DLD1 (cell line): Measurements from ENCODE around the gene HOTAIR.

Experiments used
- in situ Hi-C: cut with HindIII; loops from 2 replicates; pipeline ENCODE4 v1.10.0; 2017; ENCODE audit warnings: low sequenced_read_pairs

HOTAIR gene

GRCh38 chr12:53965281-53966084 lies 9.3 kb downstream of the HOTAIR start:
- in situ Hi-C loops: no loop called here

DNA sequence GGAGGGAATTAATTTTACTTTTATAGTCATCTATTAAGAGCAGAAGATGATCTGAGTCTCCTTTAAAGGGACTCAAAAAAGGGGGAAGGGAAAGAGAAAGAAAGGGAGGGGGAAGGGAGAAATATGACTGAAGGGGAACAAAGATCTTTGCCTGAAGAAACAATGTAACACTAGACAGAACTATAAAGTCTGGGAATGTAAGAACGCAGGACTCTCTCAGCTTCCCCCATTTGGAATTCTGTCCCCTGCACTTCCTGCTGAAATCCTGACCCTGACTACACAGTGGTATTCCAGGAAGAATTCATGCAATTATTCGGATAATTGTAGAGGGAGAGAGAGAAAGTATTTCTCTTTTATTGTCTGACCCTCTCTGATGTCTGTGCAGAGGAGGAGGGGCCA lies 10.4 kb downstream of the HOTAIR start:
- in situ Hi-C loops: no loop called here

DNA sequence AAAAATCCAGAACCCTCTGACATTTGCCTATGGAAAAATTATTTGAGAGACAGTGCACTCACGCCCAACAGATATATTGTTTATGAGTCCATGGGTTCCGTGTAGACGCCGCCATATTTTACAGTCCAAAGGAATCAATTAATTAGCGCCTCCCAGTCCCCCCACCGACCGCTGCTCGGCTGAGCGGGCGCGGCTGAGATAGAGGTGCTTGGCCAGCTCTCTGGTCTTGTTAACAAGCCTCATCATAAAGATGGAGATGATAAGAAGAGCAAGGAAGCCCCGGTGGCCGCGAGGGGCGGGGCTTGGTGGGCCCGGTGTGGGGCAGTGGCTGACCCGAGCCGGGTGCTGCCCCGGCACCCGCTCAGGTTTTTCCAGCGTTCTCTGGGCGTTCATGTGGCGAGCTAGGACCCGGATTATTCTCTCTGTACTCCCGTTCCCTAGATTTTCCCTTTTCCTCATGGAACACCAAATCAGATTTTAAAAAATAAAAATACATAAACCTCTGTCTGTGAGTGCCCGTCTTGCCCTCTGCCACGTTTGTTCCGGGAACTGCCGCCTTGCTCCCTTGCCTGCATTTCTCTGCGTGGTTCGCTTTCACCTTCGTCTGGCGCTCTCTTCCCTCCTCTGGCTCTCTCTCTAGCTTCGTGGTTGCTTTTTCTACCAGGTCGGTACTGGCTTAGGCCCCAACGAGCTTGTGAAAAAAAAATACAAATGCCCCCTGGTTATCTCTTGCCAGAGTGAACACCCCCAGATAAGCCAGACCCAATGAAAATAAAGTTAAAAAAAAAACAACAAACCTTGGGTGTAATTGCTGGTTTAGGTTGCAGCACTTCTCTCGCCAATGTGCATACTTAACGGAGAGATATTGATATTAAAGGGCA lies 11.1 kb downstream of the HOTAIR start:
- in situ Hi-C loops: no loop called here

DNA sequence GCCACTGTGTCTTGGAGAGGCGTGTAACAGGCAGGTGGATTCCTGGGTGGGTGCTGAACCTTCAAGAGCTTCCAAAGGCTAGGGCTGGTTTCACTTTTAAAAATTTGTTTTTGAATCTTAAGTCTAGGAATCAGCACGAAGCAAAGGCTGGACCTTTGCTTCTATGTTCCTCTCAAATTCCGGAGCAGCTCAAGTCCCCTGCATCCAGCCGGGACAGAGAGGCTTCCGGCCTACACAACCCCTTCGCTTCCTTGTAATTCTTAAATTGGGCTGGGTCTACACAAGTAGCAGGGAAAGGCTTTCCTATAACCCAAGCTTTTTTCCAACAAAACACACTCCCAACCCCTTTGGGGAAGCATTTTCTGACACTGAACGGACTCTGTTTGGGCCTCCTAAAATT lies 11.7 kb downstream of the HOTAIR start:
- in situ Hi-C loops: no loop called here

GRCh38 chr12:53961025-53961761 lies 13.6 kb downstream of the HOTAIR start:
- in situ Hi-C loops: no loop called here

DNA sequence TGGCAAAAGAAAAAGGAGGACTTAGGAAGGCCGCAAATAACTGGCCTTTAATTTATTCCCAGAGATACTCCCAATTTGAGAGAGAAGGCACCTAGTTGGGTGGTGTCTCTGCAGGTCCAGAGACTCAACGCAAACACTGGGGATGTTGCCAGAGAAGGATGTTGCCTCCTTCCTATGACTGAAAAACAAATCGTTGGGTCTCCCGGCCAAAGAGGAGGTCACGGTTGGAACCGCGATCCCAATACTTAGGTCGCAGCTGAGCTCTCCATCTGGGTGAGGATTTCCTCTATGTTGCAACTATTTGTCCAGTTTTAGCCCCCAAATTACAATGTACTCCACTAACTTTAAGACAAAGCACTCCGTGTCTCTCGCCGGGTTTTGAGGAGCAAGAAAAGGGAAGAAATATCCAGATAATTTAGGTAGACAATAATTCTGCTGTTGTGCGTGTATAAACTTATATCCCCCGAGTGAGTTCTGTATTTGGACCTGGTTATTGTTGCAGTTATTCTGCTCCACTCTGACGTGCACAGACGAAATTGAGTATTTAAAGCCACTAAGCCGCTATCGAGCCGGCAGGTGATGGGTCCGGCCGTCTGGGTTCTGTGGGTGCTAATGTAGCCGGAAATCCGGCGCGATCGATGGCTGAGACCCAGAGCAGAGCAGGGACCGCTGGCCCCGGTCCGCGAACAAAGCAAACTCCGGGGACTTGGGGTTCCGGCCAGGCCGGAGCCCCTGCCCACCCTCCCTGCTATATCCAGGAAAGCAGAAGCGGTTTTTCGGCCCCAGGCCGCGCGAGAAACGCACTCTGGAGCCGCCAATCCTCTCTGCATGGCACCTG lies 14.3 kb downstream of the HOTAIR start:
- in situ Hi-C loops: no loop called here

- in situ Hi-C loops: no loop called here
Measured at GRCh38 chr12:53959314-53959713, 15.4 kb downstream of the HOTAIR start.

DNA sequence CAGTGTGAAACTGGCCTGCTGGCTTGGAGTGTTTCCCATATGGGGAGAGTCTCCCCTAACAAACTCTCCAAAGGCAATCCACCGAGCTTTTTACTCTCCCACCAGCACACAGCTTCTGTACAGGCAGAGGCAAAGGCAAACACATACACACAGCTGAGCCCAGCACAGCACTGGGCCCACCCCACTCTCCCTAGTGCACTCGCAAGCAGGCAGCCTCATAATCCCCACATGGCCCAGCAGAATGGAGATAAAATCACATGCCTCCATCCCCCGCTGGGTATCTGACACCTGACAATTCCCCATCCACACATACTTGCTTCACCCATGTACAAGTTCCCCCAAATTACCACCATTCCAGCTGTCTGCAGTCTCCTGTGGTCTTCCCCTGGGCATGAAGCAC lies 16.6 kb downstream of the HOTAIR start:
- in situ Hi-C loops: no loop called here

DNA sequence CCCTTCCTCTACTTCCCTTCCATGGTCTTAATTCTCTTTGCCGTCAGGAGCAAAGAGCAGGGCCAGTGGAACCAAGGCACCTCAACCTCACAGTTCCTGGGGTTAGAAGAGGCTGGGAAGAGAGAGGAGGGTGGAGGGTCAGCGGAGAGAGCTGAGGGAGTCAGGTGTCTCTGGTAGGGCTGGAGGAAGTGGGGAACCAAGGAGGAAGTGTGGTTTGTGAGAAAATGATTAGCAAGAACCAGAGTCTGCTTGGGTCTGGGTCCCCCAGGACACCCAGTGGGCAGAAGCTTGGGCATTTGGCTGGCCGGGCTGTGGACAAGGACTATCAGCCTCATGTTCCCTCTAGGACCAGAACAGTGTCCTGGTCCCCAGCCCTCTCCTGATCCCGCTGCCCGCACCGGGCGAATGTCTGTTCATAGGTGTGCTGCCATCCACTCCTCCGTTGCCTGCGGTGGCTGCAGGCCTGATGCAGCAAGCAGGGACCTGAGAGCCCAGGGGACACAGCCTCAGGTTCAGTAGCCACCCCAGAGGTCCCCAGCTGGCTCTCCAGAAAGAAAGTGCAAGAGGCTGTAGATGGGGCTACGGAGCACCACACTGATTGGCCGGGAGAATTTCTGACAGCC lies 17.7 kb downstream of the HOTAIR start:
- in situ Hi-C loops: no loop called here

GRCh38 chr12:53956251-53956887 lies 18.4 kb downstream of the HOTAIR start:
- in situ Hi-C loops: no loop called here

GRCh38 chr12:53955776-53956250 lies 18.9 kb downstream of the HOTAIR start:
- in situ Hi-C loops: no loop called here

GRCh38 chr12:53955036-53955775 lies 19.5 kb downstream of the HOTAIR start:
- in situ Hi-C loops: no loop called here

GRCh38 chr12:53954694-53955035 lies 20.1 kb downstream of the HOTAIR start, which contains the start of gene HOXC12:
Gene HOXC12 (plus strand): TSS chr12:53954903. CDS start chr12:53954930, 27 bp downstream.
- in situ Hi-C loops: no loop called here

DNA sequence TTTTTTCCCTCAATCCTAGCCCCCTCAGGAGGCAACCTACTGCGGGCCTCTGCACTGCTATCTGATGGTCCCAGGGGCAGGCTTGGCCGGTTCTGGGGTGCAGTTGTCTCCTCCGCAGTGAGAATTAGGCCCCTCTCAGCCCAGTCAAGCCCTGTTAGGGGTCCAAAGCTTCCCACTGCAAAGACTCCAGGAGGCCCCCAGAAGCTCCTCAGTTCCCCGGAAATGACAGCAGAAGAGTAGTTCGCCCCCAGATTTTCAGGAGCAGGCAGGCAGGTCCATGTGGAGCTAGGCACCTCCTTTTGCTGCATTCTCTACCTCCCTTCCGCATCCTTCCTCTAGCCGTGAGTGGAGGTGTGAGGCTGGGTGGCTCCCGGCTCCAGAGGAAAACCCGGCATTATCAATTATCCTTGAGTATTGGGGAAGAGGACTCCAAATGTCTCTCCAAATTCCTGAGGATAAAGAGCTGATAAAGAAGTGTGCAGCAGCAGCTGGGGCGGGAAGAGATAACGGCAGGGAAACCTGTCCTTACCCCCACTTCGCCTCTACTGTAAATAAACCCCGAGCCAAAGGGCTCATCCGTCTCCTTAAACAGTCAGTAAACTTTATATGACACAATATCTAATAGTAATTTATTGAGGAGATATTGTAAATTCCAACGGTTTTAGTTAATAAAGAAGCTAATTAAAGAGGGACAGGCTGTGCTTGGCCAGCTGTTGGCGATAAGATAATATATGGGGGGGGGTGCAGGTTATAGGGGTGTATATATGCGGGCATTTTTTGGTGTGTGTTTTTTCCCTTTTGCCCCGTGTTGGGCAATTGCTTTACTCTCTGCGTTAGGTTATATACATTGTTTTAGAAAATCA lies 20.7 kb downstream of the HOTAIR start:
- in situ Hi-C loops: no loop called here

- in situ Hi-C loops: no loop called here
Measured at GRCh38 chr12:53952871-53953734, 21.7 kb downstream of the HOTAIR start.

DNA sequence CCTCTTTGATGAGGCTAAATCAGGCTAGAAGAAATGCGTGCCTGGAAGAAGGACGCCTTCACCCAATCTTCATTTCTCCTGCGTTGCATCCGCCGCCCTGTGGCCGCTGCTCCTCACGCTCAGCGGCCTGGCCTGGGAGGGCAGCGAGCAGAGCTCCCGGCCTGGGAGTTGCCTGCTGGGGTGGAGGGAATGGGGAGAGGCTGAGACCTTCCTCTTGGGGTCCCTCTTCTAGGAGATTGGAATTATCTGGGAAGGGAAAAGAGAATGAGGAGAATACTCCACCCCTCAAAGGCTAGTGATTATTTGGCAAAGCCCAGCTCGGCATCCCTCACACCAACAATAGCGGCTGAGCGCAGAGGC lies 22.4 kb downstream of the HOTAIR start:
- in situ Hi-C loops: no loop called here
